ENCODE measurements around the gene LARP1B.
A peak's percentile ranks its signal among the peaks of the same experiment; 100 is the strongest.
"Not testable (repeated sequence)": the region's sequence is repeated elsewhere in the genome, so short reads cannot be mapped to it uniquely, and the experiment has no call there.

LARP1B gene

DNA sequence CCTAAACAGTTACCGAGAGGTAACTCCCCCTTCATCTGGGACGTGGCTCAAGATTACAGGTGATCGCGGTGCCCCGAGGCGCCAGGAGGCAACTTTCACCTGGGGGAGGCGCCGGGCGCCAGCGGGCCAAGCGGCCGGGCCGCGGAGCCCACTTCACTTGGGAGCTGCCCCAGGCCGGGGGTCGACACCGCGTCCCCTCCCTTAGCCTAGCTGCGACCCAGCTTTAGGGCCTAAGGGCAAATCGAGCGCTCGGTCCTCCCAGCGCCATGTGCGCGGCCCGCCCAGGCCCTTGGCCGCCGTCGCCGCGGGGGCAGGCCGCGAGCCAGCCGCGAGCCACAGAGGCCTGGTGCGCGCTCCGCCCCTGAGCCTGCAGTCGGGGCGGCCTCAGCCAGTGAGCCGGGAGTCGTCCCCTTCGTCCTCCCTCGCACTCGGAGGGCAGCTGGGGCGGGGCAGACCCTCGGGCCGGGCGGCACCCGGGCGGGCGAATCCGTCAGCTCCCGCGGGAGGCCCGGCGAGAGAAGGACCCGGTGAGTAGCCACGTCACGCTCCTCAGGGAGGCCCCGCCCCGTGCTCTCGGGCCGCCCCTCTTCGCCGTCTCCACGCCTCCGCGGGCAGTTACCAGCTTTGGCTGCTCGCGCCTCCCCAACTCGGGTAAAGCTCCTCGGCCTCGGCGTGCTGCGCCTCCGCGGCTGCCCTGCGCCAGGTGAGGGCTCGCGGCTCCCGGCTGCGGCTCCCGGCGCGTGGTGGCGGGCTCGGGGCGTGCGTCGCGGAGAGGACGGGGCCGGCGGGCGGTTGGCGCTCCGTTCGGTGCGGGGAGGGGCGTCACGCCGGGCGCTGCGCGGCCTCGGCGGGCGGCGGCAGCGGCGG lies at the start of gene LARP1B:
TSS of gene LARP1B (plus strand) at position 614 of the 867 bp plus-strand sequence. CDS start 13,640 bp downstream, outside the sequence.
- peak; percentile 83 to 91 for DNase-seq (ENCODE audit: low read depth in 2 of 2)

DNA sequence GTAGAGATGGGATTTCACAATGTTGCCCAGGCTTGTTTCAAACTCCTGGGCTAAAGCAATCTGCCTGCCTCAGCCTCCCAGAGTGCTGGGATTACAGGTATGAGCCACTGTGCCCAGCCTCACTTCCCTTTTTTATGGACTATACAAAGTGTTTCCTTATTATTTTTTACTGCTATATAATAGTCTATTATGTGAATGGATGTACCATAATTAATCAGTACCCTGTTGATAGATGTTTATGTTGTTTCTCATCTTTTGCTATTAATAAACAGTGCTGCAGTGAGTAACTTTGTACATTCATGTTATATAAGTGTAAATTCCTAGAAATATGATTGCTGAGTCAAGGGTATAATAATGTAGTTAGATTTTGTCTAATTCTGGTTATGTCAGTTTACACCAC lies 35.8 kb upstream of the LARP1B start:
- no peak for DNase-seq (ENCODE audit: low read depth in 2 of 2)

DNA sequence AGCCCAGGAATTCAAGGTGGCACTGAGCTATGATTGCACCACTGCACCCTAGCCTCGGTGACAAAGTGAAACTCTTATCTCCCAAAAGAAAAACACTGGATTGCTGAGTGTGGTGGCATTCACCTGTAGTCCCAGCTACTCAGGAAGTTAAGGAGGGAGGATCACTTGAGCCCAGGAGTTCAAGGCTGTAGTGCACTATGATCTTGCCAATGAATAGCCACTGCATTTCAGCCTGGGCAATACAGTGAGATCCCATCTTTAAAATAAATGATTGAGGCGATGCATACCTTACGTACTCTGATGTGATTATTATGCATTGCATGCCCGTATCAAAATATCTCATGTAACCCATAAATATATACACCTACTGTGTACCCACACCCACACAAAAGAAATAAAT lies 31.2 kb upstream of the LARP1B start:
- no peak for DNase-seq (ENCODE audit: low read depth in 2 of 2)

DNA sequence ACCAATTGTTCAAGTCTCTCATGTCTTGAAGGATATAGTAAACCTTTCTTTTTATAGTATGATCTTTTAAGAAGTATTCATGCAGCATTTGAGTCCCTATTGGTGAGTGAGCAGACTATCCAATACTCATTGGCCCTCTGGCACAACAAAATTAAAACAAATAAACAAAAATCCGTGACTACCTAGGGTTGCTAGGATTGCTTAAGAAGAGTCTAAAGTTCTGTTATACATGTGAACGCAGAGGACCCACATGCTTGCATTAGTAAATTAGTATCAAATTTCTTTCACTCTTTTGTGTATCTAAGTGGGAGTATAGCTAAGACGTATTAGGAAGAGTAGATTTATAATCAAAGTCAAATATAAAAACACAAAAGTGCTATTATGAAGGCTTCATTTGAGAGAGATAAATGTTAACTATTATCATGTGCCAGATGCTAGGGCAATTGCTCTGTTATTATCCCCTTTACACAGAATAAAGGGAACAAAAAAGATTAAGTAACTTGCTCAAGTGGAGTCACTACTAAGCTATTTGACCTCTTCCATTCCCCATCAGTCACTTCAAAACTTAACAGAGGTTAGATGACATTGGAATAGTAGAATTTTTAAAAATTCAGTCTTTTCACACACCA lies 29.2 kb upstream of the LARP1B start:
- DNase-seq (ENCODE audit: low read depth in 2 of 2) = no peak

DNA sequence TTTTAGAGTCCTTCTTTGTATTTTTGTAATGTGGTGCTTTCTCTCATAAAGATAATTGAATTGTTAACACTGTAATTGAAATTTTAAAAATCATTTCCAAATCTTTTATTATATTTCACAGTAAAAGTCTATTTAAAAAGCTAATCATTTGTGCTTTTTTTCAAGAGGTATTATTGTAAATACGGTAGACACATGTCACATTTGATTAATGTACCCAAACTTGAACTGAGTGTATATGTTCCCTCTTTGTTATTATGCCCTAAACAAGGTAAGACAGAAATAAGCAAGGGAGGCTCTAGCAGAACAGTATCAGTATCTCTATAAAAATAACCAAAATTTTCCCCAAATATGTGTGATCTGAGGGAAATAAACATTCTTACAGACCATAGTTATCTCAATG lies 21.5 kb upstream of the LARP1B start:
- DNase-seq (ENCODE audit: low read depth in 2 of 2) = no peak

DNA sequence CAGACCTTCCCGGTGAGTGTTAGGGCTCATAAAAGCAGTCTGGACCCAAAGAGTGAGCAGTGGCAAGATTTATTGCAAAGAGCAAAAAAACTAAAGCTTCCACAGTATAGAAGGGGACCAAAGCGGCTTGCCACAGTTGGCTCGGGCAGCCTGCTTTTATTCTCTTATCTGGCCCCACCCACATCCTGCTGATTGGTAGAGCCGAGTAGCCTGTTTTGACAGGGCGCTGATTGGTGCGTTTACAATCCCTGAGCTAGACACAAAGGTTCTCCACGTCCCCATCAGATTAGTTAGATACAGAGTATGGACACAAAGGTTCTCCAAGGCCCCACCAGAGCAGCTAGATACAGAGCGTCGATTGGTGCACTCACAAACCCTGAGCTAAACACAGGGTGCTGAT lies 14.1 kb upstream of the LARP1B start:
- DNase-seq (ENCODE audit: low read depth in 2 of 2) = not testable (repeated sequence)

DNA sequence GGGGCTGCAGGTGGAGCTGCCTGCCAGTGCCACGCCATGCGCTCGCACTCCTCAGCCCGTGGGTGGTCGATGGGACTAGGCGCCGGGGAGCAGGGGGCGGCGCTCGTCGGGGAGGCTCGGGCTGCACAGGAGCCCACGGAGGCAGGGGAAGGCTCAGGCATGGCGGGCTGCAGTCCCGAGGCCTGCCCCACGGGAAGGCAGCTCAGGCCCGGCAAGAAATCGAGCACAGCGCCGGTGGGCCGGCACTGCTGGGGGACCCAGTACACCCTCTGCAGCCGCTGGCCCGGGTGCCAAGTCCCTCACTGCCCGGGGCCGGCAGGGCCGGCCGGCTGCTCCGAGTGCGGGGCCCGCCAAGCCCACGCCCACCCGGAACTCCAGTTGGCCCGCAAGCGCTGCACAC lies 13.6 kb upstream of the LARP1B start:
- not testable (repeated sequence) for DNase-seq (ENCODE audit: low read depth in 2 of 2)

DNA sequence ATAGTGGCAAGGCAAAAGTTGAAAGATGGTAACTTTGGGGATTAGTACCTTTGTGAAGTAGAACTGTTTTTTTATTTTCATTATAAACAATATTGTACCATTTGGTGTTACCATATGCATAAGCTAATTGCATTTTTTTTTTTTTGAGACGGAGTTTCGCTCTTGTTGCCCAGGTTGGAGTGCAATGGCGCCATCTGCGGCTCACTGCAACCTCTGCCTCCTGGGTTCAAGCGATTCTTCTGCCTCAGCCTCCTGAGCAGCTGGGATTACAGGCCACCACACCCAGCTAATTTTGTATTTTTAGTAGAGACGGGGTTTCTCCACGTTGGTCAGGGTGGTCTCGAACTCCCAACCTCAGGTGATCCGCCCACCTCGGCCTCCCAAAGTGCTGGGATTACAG lies 9.9 kb upstream of the LARP1B start:
- DNase-seq (ENCODE audit: low read depth in 2 of 2) = not testable (repeated sequence)

DNA sequence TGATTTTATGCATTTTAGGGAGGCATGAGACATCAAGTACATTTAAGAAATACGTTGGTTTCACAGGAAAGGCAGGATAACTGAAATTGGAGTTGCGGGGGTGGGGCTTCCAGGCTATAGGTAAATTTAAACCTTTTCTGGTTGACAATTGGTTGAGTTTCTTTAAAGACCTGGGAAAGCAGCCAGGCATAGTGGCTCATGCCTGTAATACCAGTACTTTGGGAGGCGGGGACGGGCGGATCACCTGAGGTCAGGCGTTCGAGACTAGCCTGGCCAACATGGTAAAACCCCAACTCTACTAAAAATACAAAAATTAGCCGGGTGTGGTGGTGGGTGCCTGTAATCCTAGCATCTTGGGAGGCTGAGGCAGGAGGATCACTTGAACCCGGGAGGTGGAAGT lies 6.2 kb upstream of the LARP1B start:
- not testable (repeated sequence) for DNase-seq (ENCODE audit: low read depth in 2 of 2)

DNA sequence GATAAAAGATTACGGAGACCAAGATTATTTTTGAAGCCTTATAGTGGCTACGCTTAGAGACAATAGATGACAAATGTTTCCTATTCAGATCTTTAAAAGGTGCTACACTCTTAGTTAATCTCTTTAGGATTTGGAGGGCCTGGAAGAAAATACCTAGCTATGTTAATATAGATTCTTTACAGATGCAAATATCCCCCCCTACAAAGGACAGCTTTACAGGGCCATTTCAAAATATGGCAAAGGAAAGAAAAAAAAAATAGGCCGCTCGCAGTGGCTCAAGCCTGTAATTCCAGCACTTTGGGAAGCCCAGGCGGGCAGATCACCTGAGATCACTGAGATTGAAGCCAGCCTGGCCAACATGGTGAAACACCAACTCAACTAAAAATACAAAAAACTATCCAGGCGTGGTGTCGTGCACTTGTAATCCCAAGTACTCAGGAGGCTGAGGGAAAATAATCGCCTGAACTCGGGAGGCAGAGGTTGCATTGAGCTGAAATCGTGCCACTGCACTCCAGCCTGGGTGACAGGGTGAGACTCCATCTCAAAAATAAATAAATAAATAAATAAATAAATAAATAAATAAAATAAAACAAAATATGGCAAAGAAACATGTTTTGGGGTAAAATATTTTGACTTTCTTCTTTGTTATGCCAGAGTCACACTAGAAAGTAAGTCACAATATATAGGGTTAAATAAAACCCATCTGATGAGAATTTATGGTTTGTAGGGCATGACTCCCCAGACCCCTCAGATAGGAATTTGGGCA lies 5.5 kb upstream of the LARP1B start:
- DNase-seq (ENCODE audit: low read depth in 2 of 2) = not testable (repeated sequence)

DNA sequence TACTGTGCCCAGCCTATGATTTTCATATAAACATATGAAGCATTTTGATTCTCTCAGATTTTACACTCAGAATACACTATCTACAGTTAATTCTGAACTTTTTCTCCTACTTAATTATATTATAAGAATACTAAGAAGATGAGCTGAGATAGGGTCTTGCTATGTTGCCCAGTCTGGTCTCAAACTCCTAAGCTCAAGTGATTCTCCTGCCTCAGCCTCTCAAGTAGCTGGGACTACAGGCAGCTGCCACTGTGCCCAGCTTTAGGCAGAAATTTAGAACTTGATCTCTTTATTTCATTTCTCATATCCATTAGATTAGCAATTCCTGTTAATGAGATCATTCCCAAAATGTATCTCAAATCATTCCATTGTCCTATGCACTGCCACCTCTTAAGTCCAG lies 4.7 kb upstream of the LARP1B start:
- DNase-seq (ENCODE audit: low read depth in 2 of 2) = no peak

DNA sequence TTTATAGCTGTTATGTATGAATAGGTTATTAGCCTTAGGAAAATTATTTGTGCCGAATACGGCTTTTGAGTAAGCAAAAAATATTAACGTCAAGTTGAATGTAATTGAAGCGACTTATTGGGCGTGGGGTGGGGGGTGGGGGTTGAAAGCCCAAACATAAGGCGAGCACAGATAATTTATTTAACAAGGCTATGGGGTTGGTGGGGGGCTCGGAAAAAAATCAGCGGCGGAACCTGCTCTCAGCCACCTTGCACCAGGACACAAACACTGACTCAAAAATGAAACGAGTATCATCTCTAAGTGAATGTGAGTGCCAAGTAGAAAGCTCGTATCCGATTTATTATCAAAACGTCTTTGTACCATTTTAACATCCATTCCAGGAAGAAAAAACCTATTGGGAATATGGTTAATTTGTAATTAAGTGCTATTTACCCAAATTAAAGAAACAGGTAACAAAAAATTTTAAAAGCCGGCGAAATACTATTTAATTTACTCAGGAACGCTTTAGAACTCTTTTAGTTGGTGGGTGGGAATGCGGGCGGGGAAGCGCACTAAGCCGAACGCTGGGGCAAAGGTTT lies 902 bp upstream of the LARP1B start:
- DNase-seq (ENCODE audit: low read depth in 2 of 2) = no peak

DNA sequence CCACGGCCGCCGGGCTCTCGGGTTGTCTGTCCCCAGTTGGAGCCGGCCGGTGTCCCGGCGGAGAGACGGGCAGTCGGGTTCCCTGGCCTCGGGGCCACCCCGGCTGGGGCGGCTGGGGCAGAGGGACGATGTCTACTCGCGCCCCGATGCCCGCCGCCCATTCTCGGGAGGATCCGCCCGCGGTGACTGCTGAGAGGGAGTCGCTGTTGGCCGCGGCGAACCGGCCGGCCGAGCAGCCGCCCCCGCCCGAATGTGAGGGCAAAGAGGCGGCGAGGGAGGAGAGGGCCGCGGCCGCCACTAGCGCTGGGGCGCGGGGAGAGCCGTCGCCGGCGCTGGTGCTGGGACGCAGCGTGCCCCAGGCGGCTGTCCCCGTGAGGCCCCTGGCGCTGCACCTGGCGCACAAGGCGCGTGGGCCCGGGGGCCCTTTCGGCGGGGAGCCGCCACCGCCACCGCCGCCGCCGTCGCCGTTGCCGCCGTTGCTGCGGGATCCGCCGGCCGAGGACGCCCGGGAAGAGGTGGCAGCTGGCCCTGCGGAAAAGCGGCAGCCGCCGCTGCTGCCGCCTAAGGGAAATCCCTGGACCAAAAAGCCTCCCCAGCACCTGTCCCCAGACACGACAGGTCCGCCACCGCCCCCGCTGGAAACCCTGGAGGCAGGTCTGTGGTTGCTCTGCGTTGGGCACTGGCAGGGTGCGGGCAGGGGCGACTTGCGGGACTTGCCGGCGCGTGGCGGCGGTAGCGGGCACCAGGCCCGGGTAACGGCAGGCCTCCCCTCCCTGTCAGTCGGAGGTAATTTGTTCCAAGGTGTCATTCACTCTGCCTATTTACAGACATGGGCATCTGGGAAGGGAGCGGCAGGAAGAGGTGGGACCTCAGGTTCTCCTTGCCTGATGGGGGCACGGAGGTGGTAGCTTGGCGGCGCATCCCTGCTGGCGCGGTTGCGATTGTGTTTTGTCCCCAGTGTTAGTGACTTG lies 739 bp downstream of the LARP1B start:
- peak; percentile 26 to 54 for DNase-seq (ENCODE audit: low read depth in 2 of 2)

DNA sequence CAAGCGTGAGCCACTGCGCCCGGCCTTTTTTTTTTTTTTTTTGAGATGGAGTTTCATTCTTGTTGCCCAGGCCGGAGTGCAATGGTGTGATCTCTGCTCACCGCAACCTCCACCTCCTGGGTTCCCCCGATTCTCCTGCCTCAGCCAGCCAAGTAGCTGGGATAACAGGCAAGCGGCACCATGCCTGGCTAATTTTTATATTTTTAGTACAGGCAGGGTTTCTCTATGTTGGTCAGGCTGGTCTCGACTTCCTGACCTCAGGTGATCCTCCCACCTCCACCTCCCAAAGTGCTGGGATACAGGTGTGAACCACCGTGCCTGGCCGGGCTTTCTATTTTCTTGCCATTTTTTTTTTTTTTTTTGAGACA lies 5.3 kb downstream of the LARP1B start:
- DNase-seq (ENCODE audit: low read depth in 2 of 2) = not testable (repeated sequence)

DNA sequence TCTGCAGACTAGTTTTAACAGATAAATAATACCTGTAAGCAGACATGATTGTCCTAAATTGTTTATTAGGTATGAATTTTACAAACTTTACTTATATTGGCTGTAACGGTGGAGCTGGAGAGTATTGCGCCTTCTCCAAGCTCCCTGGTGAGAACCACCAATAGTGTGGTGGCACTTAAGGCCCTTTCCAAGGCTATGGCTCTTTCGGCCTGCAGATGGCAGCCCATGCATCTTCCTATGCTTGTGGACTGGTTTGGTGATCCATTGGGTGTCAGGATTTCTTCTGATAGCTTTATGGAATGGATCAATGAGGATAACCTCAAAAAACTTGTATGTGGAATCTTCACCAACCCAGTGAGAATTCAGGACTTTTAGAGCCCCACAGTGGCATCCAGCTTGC lies 7.8 kb downstream of the LARP1B start:
- no peak for DNase-seq (ENCODE audit: low read depth in 2 of 2)

DNA sequence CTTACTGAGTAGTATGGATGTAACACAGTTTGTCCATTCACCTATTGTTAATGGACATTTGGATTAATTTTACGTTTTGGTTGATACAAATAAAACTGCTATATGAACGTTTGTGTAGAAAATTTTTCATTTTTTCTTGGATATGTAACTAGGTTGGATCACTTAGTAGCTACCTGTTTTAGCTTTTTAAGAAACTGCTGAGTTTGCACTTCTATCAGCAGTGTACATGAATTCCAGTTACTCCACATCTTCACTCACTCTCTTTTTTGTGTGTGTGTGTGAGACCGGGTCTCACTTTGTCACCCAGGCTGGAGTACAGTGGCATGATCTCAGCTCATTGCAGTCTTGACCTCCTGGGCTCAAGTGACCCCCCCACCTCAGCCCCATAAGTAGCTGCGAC lies 15.4 kb downstream of the LARP1B start:
- no peak for DNase-seq (ENCODE audit: low read depth in 2 of 2)

DNA sequence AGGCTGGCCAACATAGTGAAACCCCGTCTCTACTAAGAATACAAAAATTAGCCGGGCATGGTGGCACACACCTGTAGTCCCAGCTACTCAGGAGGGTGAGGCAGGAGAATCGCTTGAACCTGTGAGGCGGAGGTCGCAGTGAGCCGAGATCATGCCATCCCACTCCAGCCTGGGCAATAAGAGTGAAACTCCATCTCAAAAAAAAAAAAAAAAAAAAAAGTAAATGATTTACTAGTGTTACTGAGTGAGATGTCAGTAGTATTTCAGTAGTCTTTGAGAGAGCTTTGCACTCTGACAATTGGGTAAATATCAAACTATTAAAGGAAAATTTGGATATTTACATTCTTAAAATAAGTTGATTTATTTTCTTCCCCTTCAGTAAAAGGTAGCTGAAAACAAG lies 34.2 kb downstream of the LARP1B start:
- not testable (repeated sequence) for DNase-seq (ENCODE audit: low read depth in 2 of 2)

DNA sequence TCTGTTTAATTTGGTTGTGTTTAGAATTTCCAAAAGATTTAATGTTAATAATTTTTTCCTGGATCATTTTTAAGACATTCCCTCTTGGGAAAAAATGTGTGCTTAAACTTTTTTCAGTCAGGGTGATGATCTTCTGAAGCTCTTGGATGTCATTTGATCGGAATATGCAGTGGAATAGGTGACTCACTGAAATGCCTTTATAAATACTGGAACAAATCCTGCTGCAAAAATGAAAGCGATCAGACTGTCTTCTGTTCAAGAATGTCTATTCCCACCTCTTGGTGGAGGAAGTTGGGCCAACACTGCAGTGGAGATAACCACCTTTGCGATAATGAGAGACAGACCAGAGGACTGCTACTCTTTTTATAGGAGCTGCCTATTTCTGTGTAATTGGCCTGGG lies 46.7 kb downstream of the LARP1B start:
- no peak for DNase-seq (ENCODE audit: low read depth in 2 of 2)

DNA sequence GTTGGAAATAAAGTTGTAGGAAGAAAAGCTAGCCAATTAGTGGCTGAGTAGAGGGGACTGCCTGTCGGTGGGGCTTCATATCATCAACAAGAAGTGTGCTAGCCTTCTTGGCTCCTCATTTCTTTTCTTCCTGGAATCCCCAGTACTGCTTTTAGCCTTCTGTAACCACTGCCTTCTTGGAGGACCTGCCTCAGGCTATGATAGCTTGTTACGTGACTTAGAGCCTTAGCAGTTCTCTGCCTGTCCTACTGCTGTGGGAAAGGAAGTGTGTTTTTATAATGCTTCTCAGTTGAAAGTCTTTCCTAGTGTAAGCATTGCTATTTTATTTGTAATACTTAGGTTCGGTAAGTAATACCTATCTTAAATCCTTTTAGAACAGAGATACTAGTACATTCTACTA lies 61.9 kb downstream of the LARP1B start:
- DNase-seq (ENCODE audit: low read depth in 2 of 2) = no peak

DNA sequence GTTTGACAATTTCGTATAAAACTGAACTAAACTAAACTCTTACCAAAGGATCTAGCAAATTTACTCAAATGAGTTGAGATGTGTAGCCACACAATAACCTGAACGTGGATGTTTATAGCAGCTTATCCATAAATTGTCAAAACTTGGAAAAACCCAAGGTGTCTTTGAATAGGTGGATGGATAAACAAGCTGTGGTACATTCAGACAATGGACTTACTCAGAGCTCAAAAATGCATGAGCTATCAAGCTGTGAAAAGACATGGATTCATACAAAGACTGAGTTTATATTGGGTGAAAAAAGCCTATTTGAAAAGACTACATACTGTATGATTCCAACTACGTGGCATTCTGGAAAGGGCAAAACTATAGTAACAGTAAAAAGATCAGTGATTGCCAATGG lies 69.5 kb downstream of the LARP1B start:
- DNase-seq (ENCODE audit: low read depth in 2 of 2) = no peak

DNA sequence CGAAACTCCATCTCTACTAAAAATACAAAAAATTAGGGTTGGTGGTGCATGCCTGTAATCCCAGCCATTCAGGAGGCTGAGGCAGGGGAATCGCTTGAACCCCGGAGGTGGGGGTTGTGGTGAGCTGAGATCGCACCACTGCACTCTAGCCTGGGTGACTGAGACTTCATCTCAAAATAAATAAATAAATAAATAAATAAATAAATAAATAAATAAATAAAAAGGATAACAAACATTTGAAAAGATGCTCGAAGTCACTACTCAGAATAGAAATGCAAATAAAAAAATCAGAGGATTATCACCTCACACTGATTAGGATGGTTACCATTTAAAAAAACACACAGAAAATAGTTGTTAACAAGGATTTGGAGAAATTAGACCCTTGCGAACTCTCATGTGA lies 73.8 kb downstream of the LARP1B start:
- no peak for DNase-seq (ENCODE audit: low read depth in 2 of 2)

Data from stimulated activated CD4-positive, alpha-beta T cell treated with anti-CD3 and anti-CD28 coated beads, Interleukin-12 subunit alpha, Interleukin-12 subunit beta, amount 100 ng/mL, for 24 hours (primary cell).